Lower leg skin (tissue), 3 donors: ENCODE results near the gene IGSF21.

ENCODE experiments used
- POLR2A ChIP-seq, 2 donors: fragments of 450-650 bp; IDR thresholded peaks; one replicate each; pipeline ENCODE4 v1.6.1; 2016 to 2017; ENCODE audit warnings: antibody characterized with exemption in 2 of 2, mild to moderate bottlenecking in 1 of 2, moderate library complexity in 1 of 2
- TF ChIP-seq, protein P1 (sequence below), 3 donors: fragments of 450-650 bp; IDR thresholded peaks; one replicate each; pipeline ENCODE4 v1.5.1; 2016; ENCODE audit warnings: antibody characterized with exemption in 3 of 3, mild to moderate bottlenecking in 3 of 3, moderate library complexity in 2 of 3

DNA sequence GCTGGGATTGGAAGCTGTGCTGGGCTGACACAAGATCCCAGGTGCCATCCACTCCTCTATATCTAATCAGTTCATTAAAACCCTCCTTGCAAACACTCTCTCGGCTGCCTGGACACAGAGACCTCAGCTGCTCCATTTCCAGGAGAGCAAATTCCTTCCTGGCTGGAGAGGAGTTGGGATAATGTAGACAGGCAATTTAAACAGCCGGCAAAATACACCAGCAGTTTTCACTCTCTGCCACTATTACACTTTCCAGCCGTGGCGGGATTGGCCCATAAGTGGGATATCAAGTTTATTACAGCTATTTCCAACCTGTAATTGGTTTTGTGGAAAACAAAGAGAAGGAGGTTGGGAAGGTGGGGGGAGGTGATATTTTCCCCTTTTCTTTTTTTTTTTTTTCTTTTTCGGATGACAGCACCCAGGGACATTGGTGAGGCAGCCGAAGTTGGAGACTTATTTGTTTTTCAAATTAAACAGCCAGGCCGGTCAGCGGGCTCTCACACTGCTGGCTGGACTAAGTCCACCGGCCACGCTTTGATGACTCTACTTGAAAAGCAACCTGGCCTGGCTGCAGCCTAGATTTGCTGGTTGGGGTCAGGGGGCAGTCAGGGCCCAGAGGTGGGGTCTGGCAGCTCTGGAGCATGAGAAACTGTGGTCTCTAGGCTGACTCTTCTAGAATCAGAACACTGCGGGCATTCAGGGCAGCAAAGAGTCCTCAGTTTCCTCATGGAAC, 177.4 kb downstream of the IGSF21 start:
- TF ChIP-seq POLR2A (IDR thresholded peaks at IDR 0.05) = no peak
- TF ChIP-seq, protein P1, sequence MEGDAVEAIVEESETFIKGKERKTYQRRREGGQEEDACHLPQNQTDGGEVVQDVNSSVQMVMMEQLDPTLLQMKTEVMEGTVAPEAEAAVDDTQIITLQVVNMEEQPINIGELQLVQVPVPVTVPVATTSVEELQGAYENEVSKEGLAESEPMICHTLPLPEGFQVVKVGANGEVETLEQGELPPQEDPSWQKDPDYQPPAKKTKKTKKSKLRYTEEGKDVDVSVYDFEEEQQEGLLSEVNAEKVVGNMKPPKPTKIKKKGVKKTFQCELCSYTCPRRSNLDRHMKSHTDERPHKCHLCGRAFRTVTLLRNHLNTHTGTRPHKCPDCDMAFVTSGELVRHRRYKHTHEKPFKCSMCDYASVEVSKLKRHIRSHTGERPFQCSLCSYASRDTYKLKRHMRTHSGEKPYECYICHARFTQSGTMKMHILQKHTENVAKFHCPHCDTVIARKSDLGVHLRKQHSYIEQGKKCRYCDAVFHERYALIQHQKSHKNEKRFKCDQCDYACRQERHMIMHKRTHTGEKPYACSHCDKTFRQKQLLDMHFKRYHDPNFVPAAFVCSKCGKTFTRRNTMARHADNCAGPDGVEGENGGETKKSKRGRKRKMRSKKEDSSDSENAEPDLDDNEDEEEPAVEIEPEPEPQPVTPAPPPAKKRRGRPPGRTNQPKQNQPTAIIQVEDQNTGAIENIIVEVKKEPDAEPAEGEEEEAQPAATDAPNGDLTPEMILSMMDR (IDR thresholded peaks at IDR 0.05) = no peak
